Measurements from ENCODE around the gene DAPK3.

Gene DAPK3

GRCh38 chr19:3983542-3983914 lies 12.6 kb upstream of the DAPK3 start:
- Histone ChIP-seq H2AFZ (ENCODE audit: low read depth, low read length) (no peak overlapping the region), H3K4me2 (ENCODE audit: low read length) (peak overlapping the region; percentile 95), H3K4me1 (ENCODE audit: low read length) (peaks cover 25% of the 10 kb centered on the region), H3K79me2 (ENCODE audit: low read length) (peaks cover 69% of the 10 kb centered on the region), H3K9me3 (ENCODE audit: insufficient read depth, low read length) (no peaks in the 10 kb centered on the region), H3K36me3 (replicated peaks; ENCODE audit: low read depth, low read length) (peaks cover 63% of the 10 kb centered on the region), H3K9ac (ENCODE audit: low read length) (peak overlapping the region; percentile 95), H3K27ac (ENCODE audit: low read length) (peak overlapping the region; percentile 76), H4K20me1 (ENCODE audit: insufficient read depth, low read length) (peaks cover 65% of the 10 kb centered on the region), H3K27me3 (ENCODE audit: low read depth, low read length) (no peaks in the 10 kb centered on the region), H3K4me3 (ENCODE audit: low read length) (peak overlapping the region; percentile 90)
- TF ChIP-seq EZH2phosphoT487 (IDR thresholded peaks at IDR 0.05; ENCODE audit: low read depth) = no peak
- TF ChIP-seq CTCF (IDR thresholded peaks at IDR 0.05; ENCODE audit: low read depth, low read length) = no peak

- Histone ChIP-seq H2AFZ (ENCODE audit: low read depth, low read length) (no peak overlapping the region), H4K20me1 (ENCODE audit: insufficient read depth, low read length) (peaks cover 70% of the 10 kb centered on the region), H3K9ac (ENCODE audit: low read length) (no peak overlapping the region), H3K4me3 (ENCODE audit: low read length) (peak overlapping the region; percentile 90), H3K36me3 (replicated peaks; ENCODE audit: low read depth, low read length) (peaks cover 68% of the 10 kb centered on the region), H3K27me3 (ENCODE audit: low read depth, low read length) (no peaks in the 10 kb centered on the region), H3K4me2 (ENCODE audit: low read length) (peak overlapping the region; percentile 95), H3K79me2 (ENCODE audit: low read length) (peaks cover 72% of the 10 kb centered on the region), H3K4me1 (ENCODE audit: low read length) (peaks cover 20% of the 10 kb centered on the region), H3K27ac (ENCODE audit: low read length) (peak overlapping the region; percentile 76), H3K9me3 (ENCODE audit: insufficient read depth, low read length) (no peaks in the 10 kb centered on the region)
- TF ChIP-seq CTCF (IDR thresholded peaks at IDR 0.05; ENCODE audit: low read depth, low read length) (no peak), EZH2phosphoT487 (IDR thresholded peaks at IDR 0.05; ENCODE audit: low read depth) (no peak)
Observed at GRCh38 chr19:3982701-3983541, 12.0 kb upstream of the DAPK3 start.

GRCh38 chr19:3981736-3982681 lies 11.1 kb upstream of the DAPK3 start:
- TF ChIP-seq CTCF (IDR thresholded peaks at IDR 0.05; ENCODE audit: low read depth, low read length) = no peak
- no peak for TF ChIP-seq EZH2phosphoT487 (IDR thresholded peaks at IDR 0.05; ENCODE audit: low read depth)
- Histone ChIP-seq H2AFZ (ENCODE audit: low read depth, low read length) (no peak overlapping the region), H3K9me3 (ENCODE audit: insufficient read depth, low read length) (no peaks in the 10 kb centered on the region), H3K79me2 (ENCODE audit: low read length) (peaks cover 81% of the 10 kb centered on the region), H3K27me3 (ENCODE audit: low read depth, low read length) (no peaks in the 10 kb centered on the region), H3K4me3 (ENCODE audit: low read length) (no peak overlapping the region), H3K36me3 (replicated peaks; ENCODE audit: low read depth, low read length) (peaks cover 77% of the 10 kb centered on the region), H3K9ac (ENCODE audit: low read length) (no peak overlapping the region), H3K27ac (ENCODE audit: low read length) (no peak overlapping the region), H3K4me2 (ENCODE audit: low read length) (no peak overlapping the region), H3K4me1 (ENCODE audit: low read length) (peaks cover 16% of the 10 kb centered on the region), H4K20me1 (ENCODE audit: insufficient read depth, low read length) (peaks cover 79% of the 10 kb centered on the region)

- peaks cover 86% of the 10 kb centered on the region for H4K20me1 ChIP-seq (ENCODE audit: insufficient read depth, low read length)
Observed at GRCh38 chr19:3981373-3981735, 10.5 kb upstream of the DAPK3 start.

More at GRCh38 chr19:3981373-3981735, 10.5 kb upstream of the DAPK3 start:
- Histone ChIP-seq H3K9ac (ENCODE audit: low read length) (no peak overlapping the region), H3K9me3 (ENCODE audit: insufficient read depth, low read length) (no peaks in the 10 kb centered on the region), H2AFZ (ENCODE audit: low read depth, low read length) (no peak overlapping the region), H3K36me3 (replicated peaks; ENCODE audit: low read depth, low read length) (peaks cover 84% of the 10 kb centered on the region), H3K27ac (ENCODE audit: low read length) (no peak overlapping the region), H3K27me3 (ENCODE audit: low read depth, low read length) (no peaks in the 10 kb centered on the region), H3K4me1 (ENCODE audit: low read length) (peaks cover 13% of the 10 kb centered on the region), H3K79me2 (ENCODE audit: low read length) (peaks cover 88% of the 10 kb centered on the region), H3K4me3 (ENCODE audit: low read length) (no peak overlapping the region), H3K4me2 (ENCODE audit: low read length) (no peak overlapping the region)
- no peak for TF ChIP-seq CTCF (IDR thresholded peaks at IDR 0.05; ENCODE audit: low read depth, low read length)
- no peak for TF ChIP-seq EZH2phosphoT487 (IDR thresholded peaks at IDR 0.05; ENCODE audit: low read depth)
